H54 (cell line): ENCODE measurements around the gene ADISSP.

Experiments
- DNase-seq: peaks from one replicate; pipeline ENCODE4 v3.0.0; 2011; ENCODE audit warnings: low spot score, mixed read lengths; ENCODE audit not compliant: insufficient read length
- FAIRE-seq: peaks from 3 replicates; lab custom pipeline; 2011; peaks lifted over from hg19 to GRCh38; lab: Jason Lieb, UNC
- POLR2A ChIP-seq: IDR thresholded peaks from 2 replicates; pipeline ENCODE4 v1.6.1; 2011; ENCODE audit warnings: low read depth, mild to moderate bottlenecking, low read length

The ADISSP gene

GRCh38 chr20:3706774-3707507 is 60.6 kb downstream of the ADISSP start:
- peak; percentile 45 for DNase-seq
- TF ChIP-seq POLR2A, result no peak
- FAIRE-seq, result no peak

GRCh38 chr20:3705970-3706739 is 61.4 kb downstream of the ADISSP start:
- TF ChIP-seq POLR2A, result no peak
- DNase-seq, result no peak
- FAIRE-seq, result no peak

- no peak for DNase-seq
- TF ChIP-seq POLR2A, result no peak
- no peak for FAIRE-seq
These were observed 62.0 kb downstream of the ADISSP start for GRCh38 chr20:3705491-3705969.

- DNase-seq (no peak), FAIRE-seq (no peak)
- no peak for TF ChIP-seq POLR2A
These were observed 63.5 kb downstream of the ADISSP start for GRCh38 chr20:3704087-3704486.
